Mesothelial cell of epicardium (in vitro differentiated cells): Measurements from ENCODE around the gene GGA1. TPM values are rescaled to one million over a fixed set of nuclear protein-coding genes. Genes with fewer than 3 reads are reported as not detected.

Experiments used
- DNase-seq, 2 experiments: peaks; one replicate each; pipeline ENCODE4 v3.0.0; 2021; ENCODE audit warnings: low spot score in 2 of 2; ENCODE audit not compliant: unreplicated experiment in 2 of 2
- H3K27ac Mint-ChIP-seq: 2 replicates; pipeline ENCODE4 v1.8.0; 2021; ENCODE audit warnings: mixed read lengths
- H3K27me3 Mint-ChIP-seq: 2 replicates; pipeline ENCODE4 v1.8.0; 2021; ENCODE audit warnings: low read depth, mixed read lengths
- H3K36me3 Mint-ChIP-seq: 2 replicates; pipeline ENCODE4 v1.8.0; 2021; ENCODE audit warnings: mixed read lengths
- H3K4me1 Mint-ChIP-seq: 2 replicates; pipeline ENCODE4 v1.8.0; 2021; ENCODE audit warnings: mixed read lengths
- H3K4me3 Mint-ChIP-seq: 2 replicates; pipeline ENCODE4 v1.8.0; 2021; ENCODE audit warnings: mild to moderate bottlenecking, moderate library complexity, mixed read lengths
- H3K9me3 Mint-ChIP-seq: 2 replicates; pipeline ENCODE4 v1.8.0; 2021; ENCODE audit warnings: mixed read lengths
- CTCF ChIP-seq: fragments of 200-600 bp; sonication (generic); IDR thresholded peaks from one replicate; pipeline ENCODE4 v1.5.0; 2021; ENCODE audit warnings: antibody characterized with exemption; ENCODE audit not compliant: unreplicated experiment
- total RNA-seq: library from RNA; stranded (reverse); gene quantifications from 3 replicates; pipeline ENCODE4 v1.2.1, GENCODE V29; 2021

Gene GGA1
- total RNA-seq, 1 donor from 2014 or later, result 107 TPM

GRCh38 chr22:37636949-37637273 lies 28.3 kb downstream of the GGA1 start:
- H3K9me3 Mint-ChIP-seq, result no peaks in the 10 kb centered on the region
- no peaks in the 10 kb centered on the region for H3K27me3 Mint-ChIP-seq
- DNase-seq, result no peak
- no peak overlapping the region for H3K4me3 Mint-ChIP-seq
- peaks cover 35% of the 10 kb centered on the region for H3K4me1 Mint-ChIP-seq
- H3K36me3 Mint-ChIP-seq, result peaks cover 3% of the 10 kb centered on the region
- TF ChIP-seq CTCF, result no peak
- H3K27ac Mint-ChIP-seq, result no peak overlapping the region

GRCh38 chr22:37638391-37639069 lies 29.9 kb downstream of the GGA1 start:
- Mint-ChIP-seq H3K27ac (peak overlapping the region; percentile 76), H3K4me3 (peak overlapping the region; percentile 87), H3K9me3 (no peaks in the 10 kb centered on the region), H3K36me3 (peaks cover 3% of the 10 kb centered on the region), H3K4me1 (peaks cover 34% of the 10 kb centered on the region), H3K27me3 (no peaks in the 10 kb centered on the region)
- no peak for DNase-seq
- TF ChIP-seq CTCF, result no peak

- Mint-ChIP-seq H3K27ac (peak within 1 kb of the TSS; percentile 91), H3K36me3 (peaks cover 3% of the 10 kb centered on the region), H3K9me3 (no peaks in the 10 kb centered on the region), H3K4me1 (peaks cover 29% of the 10 kb centered on the region), H3K27me3 (no peaks in the 10 kb centered on the region), H3K4me3 (peak within 1 kb of the TSS; percentile 87)
- peak in 1 of 2 experiments; percentile 49 for DNase-seq
- TF ChIP-seq CTCF, result no peak
Measured at GRCh38 chr22:37639070-37639760, 30.6 kb downstream of the GGA1 start, which contains the start of gene SH3BP1. Gene SH3BP1 (plus strand): TSS chr22:37639669. CDS start chr22:37639788, 119 bp downstream.

- Mint-ChIP-seq H3K4me3 (peak overlapping the region; percentile 87), H3K27me3 (no peaks in the 10 kb centered on the region), H3K36me3 (peaks cover 5% of the 10 kb centered on the region), H3K4me1 (peaks cover 21% of the 10 kb centered on the region), H3K9me3 (no peaks in the 10 kb centered on the region), H3K27ac (peak overlapping the region; percentile 91)
- no peak for DNase-seq
- no peak for TF ChIP-seq CTCF
Measured at GRCh38 chr22:37639771-37640590, 31.3 kb downstream of the GGA1 start.

GRCh38 chr22:37640591-37641560 lies 32.2 kb downstream of the GGA1 start:
- no peaks in the 10 kb centered on the region for H3K9me3 Mint-ChIP-seq
- H3K4me1 Mint-ChIP-seq, result peaks cover 19% of the 10 kb centered on the region
- no peak for DNase-seq
- H3K27me3 Mint-ChIP-seq, result no peaks in the 10 kb centered on the region
- H3K27ac Mint-ChIP-seq, result no peak overlapping the region
- H3K36me3 Mint-ChIP-seq, result peaks cover 5% of the 10 kb centered on the region
- peak overlapping the region; percentile 87 for H3K4me3 Mint-ChIP-seq
- no peak for TF ChIP-seq CTCF
